ENCODE results near the gene NGB. TPM values are rescaled to one million over a fixed set of nuclear protein-coding genes. Genes with fewer than 3 reads are reported as not detected.

Gene NGB
- total RNA-seq, 1 donor from 2014 or later = not detected

DNA sequence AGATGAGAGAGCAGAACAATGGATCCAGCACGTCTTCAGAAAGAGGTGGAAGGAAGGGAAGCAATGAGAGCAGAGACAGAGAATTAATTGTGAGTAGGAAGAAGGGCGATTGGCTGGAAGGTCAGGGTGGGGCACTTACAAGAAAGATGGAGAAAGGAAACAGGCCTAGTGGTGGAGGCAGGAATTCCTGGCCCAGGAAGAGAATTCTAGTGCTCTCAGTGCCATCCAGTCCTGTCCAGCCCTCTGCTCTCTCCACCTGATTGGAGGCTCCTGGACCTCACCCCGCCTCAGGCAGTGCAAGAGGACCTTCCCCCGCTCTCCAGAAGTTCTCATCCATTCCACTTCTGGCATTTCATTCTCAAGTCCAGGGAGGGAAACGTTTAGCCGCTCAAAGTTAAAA is 43.0 kb downstream of the NGB start:
- Histone ChIP-seq H3K36me3 (ENCODE audit: control insufficient read depth, insufficient read depth, low read length) (no peaks in the 10 kb centered on the region), H3K4me3 (ENCODE audit: low read depth, low read length) (no peak overlapping the region), H3K27me3 (ENCODE audit: control insufficient read depth, insufficient read depth, low read length) (no peaks in the 10 kb centered on the region)
- no peak for DNase-seq (ENCODE audit: low read depth)
- TF ChIP-seq, protein P1, sequence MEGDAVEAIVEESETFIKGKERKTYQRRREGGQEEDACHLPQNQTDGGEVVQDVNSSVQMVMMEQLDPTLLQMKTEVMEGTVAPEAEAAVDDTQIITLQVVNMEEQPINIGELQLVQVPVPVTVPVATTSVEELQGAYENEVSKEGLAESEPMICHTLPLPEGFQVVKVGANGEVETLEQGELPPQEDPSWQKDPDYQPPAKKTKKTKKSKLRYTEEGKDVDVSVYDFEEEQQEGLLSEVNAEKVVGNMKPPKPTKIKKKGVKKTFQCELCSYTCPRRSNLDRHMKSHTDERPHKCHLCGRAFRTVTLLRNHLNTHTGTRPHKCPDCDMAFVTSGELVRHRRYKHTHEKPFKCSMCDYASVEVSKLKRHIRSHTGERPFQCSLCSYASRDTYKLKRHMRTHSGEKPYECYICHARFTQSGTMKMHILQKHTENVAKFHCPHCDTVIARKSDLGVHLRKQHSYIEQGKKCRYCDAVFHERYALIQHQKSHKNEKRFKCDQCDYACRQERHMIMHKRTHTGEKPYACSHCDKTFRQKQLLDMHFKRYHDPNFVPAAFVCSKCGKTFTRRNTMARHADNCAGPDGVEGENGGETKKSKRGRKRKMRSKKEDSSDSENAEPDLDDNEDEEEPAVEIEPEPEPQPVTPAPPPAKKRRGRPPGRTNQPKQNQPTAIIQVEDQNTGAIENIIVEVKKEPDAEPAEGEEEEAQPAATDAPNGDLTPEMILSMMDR (IDR thresholded peaks at IDR 0.05; ENCODE audit: insufficient read depth, low read length, poor library complexity, severe bottlenecking) = no peak

DNA sequence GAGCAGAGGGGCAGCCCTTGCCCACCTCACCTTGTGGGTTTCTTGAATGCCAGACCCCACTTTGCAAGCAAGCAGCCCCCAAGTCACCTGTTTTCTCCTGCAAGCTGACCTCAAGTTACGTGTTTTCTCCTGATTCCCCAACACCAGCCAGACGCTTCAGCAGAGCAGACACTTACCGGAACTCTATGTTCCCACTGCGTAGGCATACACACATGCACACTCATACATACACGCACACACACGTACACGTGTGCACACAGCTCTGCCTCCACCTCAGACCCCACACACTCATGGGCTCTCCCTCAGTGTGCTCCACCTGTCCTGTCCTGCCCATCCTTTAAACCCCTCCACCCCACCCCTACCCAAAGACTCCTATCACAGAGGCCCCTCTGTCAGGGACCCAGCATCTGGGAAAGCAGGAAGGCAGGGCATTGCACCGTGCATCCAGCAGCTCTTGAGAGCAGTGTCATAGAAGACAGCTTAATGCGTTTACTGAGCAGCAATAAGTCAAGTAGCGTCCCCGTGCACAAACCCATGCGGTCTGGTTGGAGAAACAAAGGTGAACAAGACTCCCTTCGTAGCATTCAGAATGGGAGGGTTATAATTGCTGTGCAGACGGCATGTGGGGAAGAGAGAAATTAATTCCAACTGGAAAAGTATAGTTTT is 45.0 kb downstream of the NGB start:
- DNase-seq (ENCODE audit: low read depth) = no peak
- TF ChIP-seq, protein P1 (IDR thresholded peaks at IDR 0.05; ENCODE audit: insufficient read depth, low read length, poor library complexity, severe bottlenecking) = no peak
- no peaks in the 10 kb centered on the region for H3K36me3 ChIP-seq (ENCODE audit: control insufficient read depth, insufficient read depth, low read length)

DNA sequence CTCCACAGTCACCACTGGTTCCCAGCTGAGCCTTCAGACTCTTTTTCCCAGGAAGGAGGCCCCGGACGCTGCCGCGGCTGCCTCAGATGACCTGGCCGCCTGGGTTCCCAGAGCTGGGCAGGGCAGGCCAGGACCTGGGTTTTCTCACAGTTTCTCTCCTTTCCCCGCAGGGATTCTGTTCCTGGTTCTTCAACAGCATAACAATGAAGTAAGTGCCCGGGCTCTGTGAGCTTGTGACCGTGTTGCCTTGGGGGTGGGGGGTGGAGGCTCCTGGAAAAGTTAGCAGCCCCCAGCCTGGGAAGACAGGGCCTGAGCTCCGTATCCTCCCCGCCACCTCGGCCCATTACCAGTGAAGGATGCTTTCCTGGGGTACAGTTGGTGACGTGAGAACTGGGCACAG is 45.8 kb downstream of the NGB start:
- no peak overlapping the region for H3K4me3 ChIP-seq (ENCODE audit: low read depth, low read length)
- no peaks in the 10 kb centered on the region for H3K27me3 ChIP-seq (ENCODE audit: control insufficient read depth, insufficient read depth, low read length)
- no peak for DNase-seq (ENCODE audit: low read depth)
- H3K36me3 ChIP-seq (ENCODE audit: control insufficient read depth, insufficient read depth, low read length) = no peaks in the 10 kb centered on the region
- TF ChIP-seq, protein P1 (IDR thresholded peaks at IDR 0.05; ENCODE audit: insufficient read depth, low read length, poor library complexity, severe bottlenecking) = no peak

More for the DNA sequence above, 45.0 kb downstream of the NGB start:
- no peak overlapping the region for H3K4me3 ChIP-seq (ENCODE audit: low read depth, low read length)
- no peaks in the 10 kb centered on the region for H3K27me3 ChIP-seq (ENCODE audit: control insufficient read depth, insufficient read depth, low read length)

DNA sequence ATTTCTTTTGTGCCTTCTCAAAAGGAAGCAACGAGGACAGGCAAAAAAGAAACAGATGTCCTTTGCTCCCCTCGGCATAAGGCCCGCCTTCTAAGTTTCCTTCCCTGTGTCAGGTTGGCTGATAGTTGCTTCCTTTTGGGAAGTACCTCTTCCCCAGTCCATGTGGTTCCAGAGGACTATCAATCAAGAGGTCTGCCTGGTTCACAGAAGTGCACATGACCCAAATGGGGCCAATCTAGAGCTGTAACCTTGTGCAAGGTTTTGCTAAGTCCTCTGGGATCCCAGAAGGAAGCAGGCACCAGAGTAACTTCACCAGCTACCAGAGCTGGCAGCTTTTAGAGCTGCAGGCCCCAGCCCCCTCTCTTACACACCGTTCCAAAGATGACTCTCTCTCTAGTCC is 46.8 kb downstream of the NGB start:
- TF ChIP-seq, protein P1 (IDR thresholded peaks at IDR 0.05; ENCODE audit: insufficient read depth, low read length, poor library complexity, severe bottlenecking) = no peak
- Histone ChIP-seq H3K4me3 (ENCODE audit: low read depth, low read length) (no peak overlapping the region), H3K27me3 (ENCODE audit: control insufficient read depth, insufficient read depth, low read length) (peaks cover 9% of the 10 kb centered on the region), H3K36me3 (ENCODE audit: control insufficient read depth, insufficient read depth, low read length) (no peaks in the 10 kb centered on the region)
- DNase-seq (ENCODE audit: low read depth) = no peak

DNA sequence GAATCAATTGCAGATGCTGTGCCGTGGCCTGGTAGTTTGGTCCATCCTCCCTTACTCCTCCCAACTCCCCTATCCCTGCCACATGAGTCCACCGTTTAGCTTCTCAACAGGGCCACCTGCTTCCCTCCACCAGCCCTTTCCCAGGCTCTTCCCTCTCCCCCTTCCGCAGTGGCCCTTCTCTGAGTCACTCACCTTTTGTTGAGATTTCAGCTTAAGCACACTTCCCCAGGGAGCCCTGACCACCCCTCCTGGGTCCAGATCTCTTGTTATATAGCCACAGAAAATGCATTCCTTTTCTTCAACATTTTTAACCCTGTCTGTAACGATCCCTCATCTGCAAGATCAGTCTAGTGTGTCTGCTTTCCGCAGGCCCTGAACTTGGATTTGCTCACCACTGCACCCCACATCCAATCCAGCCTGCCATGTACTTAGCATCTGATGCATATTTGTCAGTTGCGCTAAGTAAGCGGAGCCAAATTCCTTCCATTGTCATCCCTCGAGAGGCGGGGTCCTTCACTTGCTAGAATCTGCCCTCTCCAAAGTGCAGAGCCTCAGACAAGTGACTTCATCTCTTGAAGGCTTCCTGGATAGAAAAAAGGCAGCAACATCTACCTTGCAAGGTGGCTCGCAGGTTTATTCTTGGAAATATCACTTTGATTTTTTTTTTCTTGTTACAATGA is 48.3 kb downstream of the NGB start:
- TF ChIP-seq, protein P1 (IDR thresholded peaks at IDR 0.05; ENCODE audit: insufficient read depth, low read length, poor library complexity, severe bottlenecking) = no peak
- Histone ChIP-seq H3K4me3 (ENCODE audit: low read depth, low read length) (no peak overlapping the region), H3K36me3 (ENCODE audit: control insufficient read depth, insufficient read depth, low read length) (no peaks in the 10 kb centered on the region), H3K27me3 (ENCODE audit: control insufficient read depth, insufficient read depth, low read length) (peaks cover 14% of the 10 kb centered on the region)
- no peak for DNase-seq (ENCODE audit: low read depth)

All from kidney epithelial cell (primary cell).